IMR-90 (cell line): Measurements from ENCODE around the gene NCAM1.

Experiments used
- BHLHE40 ChIP-seq: fragments of 150-350 bp; IDR thresholded peaks from 2 replicates; pipeline ENCODE4 v1.6.1; 2016; ENCODE audit warnings: mild to moderate bottlenecking, low read depth, low read length
- CEBPB ChIP-seq: IDR thresholded peaks from 2 replicates; pipeline ENCODE4 v1.6.1; 2012; ENCODE audit warnings: low read depth, low read length, improper control_type of control experiment
- CHD1 ChIP-seq: IDR thresholded peaks from 2 replicates; pipeline ENCODE4 v1.6.1; 2012; ENCODE audit warnings: low read depth, low read length, improper control_type of control experiment
- CTCF ChIP-seq: conservative IDR thresholded peaks from 2 replicates; pipeline ENCODE4 v1.5.1; 2012; ENCODE audit warnings: mild to moderate bottlenecking, low read depth, low read length, improper control_type of control experiment
- ELK1 ChIP-seq: fragments of 150-350 bp; IDR thresholded peaks from 2 replicates; pipeline ENCODE4 v1.6.1; 2016; ENCODE audit warnings: low read depth, mild to moderate bottlenecking, low read length, moderate library complexity, borderline replicate concordance
- MAFK ChIP-seq: IDR thresholded peaks from 2 replicates; pipeline ENCODE4 v1.6.1; 2012; ENCODE audit warnings: low read depth, low read length, improper control_type of control experiment
- MAZ ChIP-seq: IDR thresholded peaks from 2 replicates; pipeline ENCODE4 v1.6.1; 2012; ENCODE audit warnings: low read depth, mild to moderate bottlenecking, low read length, improper control_type of control experiment, moderate library complexity, borderline replicate concordance
- MXI1 ChIP-seq: IDR thresholded peaks from 2 replicates; pipeline ENCODE4 v1.6.1; 2012; ENCODE audit warnings: low read depth, mild to moderate bottlenecking, low read length, moderate library complexity, borderline replicate concordance
- POLR2A ChIP-seq: IDR thresholded peaks from 2 replicates; pipeline ENCODE4 v1.6.1; 2012; ENCODE audit warnings: mild to moderate bottlenecking, low read depth, low read length
- RAD21 ChIP-seq: IDR thresholded peaks from 2 replicates; pipeline ENCODE4 v1.6.1; 2012; ENCODE audit warnings: low read length, improper control_type of control experiment
- RCOR1 ChIP-seq: IDR thresholded peaks from 2 replicates; pipeline ENCODE4 v1.6.1; 2012; ENCODE audit warnings: mild to moderate bottlenecking, low read length, improper control_type of control experiment; ENCODE audit not compliant: insufficient replicate concordance
- RFX5 ChIP-seq: IDR thresholded peaks from 2 replicates; pipeline ENCODE4 v1.8.0; 2012; ENCODE audit warnings: low read depth, mild to moderate bottlenecking, low read length, moderate library complexity

- no peak for TF ChIP-seq ELK1
- TF ChIP-seq CTCF, result no peak
- TF ChIP-seq POLR2A, result no peak
- TF ChIP-seq MAFK, result no peak
- no peak for TF ChIP-seq RFX5
- no peak for TF ChIP-seq MXI1
- TF ChIP-seq RAD21, result no peak
- TF ChIP-seq RCOR1, result no peak
- no peak for TF ChIP-seq MAZ
- no peak for TF ChIP-seq CEBPB
- TF ChIP-seq CHD1, result no peak
- TF ChIP-seq BHLHE40, result no peak
These were observed 201.4 kb downstream of the NCAM1 start for GRCh38 chr11:113162592-113162962.
